HEK293 (cell line): ENCODE results near the gene ACOT9.

ENCODE experiments used
- GLIS2 ChIP-seq: fragments of 450-650 bp; formaldehyde crosslinking; IDR thresholded peaks from 2 replicates; pipeline ENCODE4 v1.5.1; 2016; ENCODE audit warnings: missing biosample characterization, missing genetic modification characterization
- ZNF654 ChIP-seq: fragments of 450-650 bp; formaldehyde crosslinking; IDR thresholded peaks from 2 replicates; pipeline ENCODE4 v1.5.1; 2016; ENCODE audit warnings: low read depth, missing biosample characterization, missing genetic modification characterization
- ZSCAN30 ChIP-seq: fragments of 450-650 bp; IDR thresholded peaks from 2 replicates; pipeline ENCODE4 v1.5.1; 2018; ENCODE audit warnings: missing biosample characterization, mild to moderate bottlenecking, missing genetic modification characterization, moderate library complexity
- TF ChIP-seq, protein P1 (sequence below): fragments of 450-650 bp; formaldehyde crosslinking; optimal IDR thresholded peaks from 2 replicates; pipeline ENCODE3; 2016; ENCODE audit warnings: missing biosample characterization, mild to moderate bottlenecking, missing genetic modification characterization
- TF ChIP-seq, protein P2 (sequence below): fragments of 450-650 bp; formaldehyde crosslinking; IDR thresholded peaks from 2 replicates; pipeline ENCODE4 v1.5.1; 2016; ENCODE audit warnings: missing biosample characterization, missing genetic modification characterization, low read depth
- TF ChIP-seq, protein P3 (sequence below): fragments of 450-650 bp; formaldehyde crosslinking; IDR thresholded peaks from 2 replicates; pipeline ENCODE4 v1.5.1; 2016; ENCODE audit warnings: missing biosample characterization, missing genetic modification characterization, low read depth
- TF ChIP-seq, protein P4 (sequence below): fragments of 450-650 bp; formaldehyde crosslinking; IDR thresholded peaks from 2 replicates; pipeline ENCODE4 v1.5.1; 2016; ENCODE audit warnings: missing biosample characterization, missing genetic modification characterization
- TF ChIP-seq, protein P5 (sequence below): fragments of 450-650 bp; formaldehyde crosslinking; IDR thresholded peaks from 2 replicates; pipeline ENCODE4 v1.5.1; 2016; ENCODE audit warnings: missing biosample characterization, missing genetic modification characterization

DNA sequence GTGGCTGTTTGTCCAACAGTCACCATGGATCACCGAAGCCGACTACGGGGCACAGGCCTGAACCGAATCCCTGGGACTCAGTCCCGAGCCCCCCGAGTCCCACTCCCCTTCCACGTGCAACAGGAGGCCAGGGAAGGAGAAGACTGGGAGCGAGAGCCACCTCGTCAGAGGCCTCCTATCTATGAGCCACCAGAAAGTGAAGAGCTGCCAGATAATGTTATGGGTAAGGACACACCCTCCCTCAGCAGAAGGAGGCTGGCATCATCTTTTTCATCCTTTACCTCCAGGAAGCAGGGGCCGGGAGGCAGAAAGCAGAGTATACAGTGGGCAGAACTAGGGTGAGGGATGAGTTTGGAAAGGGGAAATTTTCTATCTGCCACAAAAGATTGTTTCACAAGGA lies 78.6 kb downstream of the ACOT9 start:
- TF ChIP-seq GLIS2, result no peak
- TF ChIP-seq, protein P1, sequence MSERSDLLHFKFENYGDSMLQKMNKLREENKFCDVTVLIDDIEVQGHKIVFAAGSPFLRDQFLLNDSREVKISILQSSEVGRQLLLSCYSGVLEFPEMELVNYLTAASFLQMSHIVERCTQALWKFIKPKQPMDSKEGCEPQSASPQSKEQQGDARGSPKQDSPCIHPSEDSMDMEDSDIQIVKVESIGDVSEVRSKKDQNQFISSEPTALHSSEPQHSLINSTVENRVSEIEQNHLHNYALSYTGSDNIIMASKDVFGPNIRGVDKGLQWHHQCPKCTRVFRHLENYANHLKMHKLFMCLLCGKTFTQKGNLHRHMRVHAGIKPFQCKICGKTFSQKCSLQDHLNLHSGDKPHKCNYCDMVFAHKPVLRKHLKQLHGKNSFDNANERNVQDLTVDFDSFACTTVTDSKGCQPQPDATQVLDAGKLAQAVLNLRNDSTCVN (tag by site-specific recombination), result no peak
- TF ChIP-seq, protein P2, sequence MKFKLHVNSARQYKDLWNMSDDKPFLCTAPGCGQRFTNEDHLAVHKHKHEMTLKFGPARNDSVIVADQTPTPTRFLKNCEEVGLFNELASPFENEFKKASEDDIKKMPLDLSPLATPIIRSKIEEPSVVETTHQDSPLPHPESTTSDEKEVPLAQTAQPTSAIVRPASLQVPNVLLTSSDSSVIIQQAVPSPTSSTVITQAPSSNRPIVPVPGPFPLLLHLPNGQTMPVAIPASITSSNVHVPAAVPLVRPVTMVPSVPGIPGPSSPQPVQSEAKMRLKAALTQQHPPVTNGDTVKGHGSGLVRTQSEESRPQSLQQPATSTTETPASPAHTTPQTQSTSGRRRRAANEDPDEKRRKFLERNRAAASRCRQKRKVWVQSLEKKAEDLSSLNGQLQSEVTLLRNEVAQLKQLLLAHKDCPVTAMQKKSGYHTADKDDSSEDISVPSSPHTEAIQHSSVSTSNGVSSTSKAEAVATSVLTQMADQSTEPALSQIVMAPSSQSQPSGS, result no peak
- TF ChIP-seq, protein P3, sequence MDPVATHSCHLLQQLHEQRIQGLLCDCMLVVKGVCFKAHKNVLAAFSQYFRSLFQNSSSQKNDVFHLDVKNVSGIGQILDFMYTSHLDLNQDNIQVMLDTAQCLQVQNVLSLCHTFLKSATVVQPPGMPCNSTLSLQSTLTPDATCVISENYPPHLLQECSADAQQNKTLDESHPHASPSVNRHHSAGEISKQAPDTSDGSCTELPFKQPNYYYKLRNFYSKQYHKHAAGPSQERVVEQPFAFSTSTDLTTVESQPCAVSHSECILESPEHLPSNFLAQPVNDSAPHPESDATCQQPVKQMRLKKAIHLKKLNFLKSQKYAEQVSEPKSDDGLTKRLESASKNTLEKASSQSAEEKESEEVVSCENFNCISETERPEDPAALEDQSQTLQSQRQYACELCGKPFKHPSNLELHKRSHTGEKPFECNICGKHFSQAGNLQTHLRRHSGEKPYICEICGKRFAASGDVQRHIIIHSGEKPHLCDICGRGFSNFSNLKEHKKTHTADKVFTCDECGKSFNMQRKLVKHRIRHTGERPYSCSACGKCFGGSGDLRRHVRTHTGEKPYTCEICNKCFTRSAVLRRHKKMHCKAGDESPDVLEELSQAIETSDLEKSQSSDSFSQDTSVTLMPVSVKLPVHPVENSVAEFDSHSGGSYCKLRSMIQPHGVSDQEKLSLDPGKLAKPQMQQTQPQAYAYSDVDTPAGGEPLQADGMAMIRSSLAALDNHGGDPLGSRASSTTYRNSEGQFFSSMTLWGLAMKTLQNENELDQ (tag by site-specific recombination), result no peak
- TF ChIP-seq, protein P4, sequence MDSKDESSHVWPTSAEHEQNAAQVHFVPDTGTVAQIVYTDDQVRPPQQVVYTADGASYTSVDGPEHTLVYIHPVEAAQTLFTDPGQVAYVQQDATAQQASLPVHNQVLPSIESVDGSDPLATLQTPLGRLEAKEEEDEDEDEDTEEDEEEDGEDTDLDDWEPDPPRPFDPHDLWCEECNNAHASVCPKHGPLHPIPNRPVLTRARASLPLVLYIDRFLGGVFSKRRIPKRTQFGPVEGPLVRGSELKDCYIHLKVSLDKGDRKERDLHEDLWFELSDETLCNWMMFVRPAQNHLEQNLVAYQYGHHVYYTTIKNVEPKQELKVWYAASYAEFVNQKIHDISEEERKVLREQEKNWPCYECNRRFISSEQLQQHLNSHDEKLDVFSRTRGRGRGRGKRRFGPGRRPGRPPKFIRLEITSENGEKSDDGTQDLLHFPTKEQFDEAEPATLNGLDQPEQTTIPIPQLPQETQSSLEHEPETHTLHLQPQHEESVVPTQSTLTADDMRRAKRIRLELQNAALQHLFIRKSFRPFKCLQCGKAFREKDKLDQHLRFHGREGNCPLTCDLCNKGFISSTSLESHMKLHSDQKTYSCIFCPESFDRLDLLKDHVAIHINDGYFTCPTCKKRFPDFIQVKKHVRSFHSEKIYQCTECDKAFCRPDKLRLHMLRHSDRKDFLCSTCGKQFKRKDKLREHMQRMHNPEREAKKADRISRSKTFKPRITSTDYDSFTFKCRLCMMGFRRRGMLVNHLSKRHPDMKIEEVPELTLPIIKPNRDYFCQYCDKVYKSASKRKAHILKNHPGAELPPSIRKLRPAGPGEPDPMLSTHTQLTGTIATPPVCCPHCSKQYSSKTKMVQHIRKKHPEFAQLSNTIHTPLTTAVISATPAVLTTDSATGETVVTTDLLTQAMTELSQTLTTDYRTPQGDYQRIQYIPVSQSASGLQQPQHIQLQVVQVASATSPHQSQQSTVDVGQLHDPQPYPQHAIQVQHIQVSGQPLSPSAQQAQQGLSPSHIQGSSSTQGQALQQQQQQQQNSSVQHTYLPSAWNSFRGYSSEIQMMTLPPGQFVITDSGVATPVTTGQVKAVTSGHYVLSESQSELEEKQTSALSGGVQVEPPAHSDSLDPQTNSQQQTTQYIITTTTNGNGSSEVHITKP (tag by site-specific recombination), result no peak
- TF ChIP-seq, protein P5, sequence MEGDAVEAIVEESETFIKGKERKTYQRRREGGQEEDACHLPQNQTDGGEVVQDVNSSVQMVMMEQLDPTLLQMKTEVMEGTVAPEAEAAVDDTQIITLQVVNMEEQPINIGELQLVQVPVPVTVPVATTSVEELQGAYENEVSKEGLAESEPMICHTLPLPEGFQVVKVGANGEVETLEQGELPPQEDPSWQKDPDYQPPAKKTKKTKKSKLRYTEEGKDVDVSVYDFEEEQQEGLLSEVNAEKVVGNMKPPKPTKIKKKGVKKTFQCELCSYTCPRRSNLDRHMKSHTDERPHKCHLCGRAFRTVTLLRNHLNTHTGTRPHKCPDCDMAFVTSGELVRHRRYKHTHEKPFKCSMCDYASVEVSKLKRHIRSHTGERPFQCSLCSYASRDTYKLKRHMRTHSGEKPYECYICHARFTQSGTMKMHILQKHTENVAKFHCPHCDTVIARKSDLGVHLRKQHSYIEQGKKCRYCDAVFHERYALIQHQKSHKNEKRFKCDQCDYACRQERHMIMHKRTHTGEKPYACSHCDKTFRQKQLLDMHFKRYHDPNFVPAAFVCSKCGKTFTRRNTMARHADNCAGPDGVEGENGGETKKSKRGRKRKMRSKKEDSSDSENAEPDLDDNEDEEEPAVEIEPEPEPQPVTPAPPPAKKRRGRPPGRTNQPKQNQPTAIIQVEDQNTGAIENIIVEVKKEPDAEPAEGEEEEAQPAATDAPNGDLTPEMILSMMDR (tag by site-specific recombination), result no peak
- no peak for TF ChIP-seq ZSCAN30 (tag by site-specific recombination)
- no peak for TF ChIP-seq ZNF654
